ENCODE data around the gene RIMKLA. TPM values are rescaled to one million over a fixed set of nuclear protein-coding genes. Genes with fewer than 3 reads are reported as not detected.

RIMKLA gene
- total and polyA plus RNA-seq, 4 donors, result 0.71 to 8.9 (median 1.4) TPM

GRCh38 chr1:42348498-42348897, 32.1 kb upstream of the RIMKLA start:
- Histone ChIP-seq H3K27ac (ENCODE audit: low read depth in 1 of 2, low read length in 1 of 2) (no peak overlapping the region), H3K27me3 (ENCODE audit: control insufficient read depth in 3 of 3, insufficient read depth in 3 of 3, low read length in 2 of 3) (no peaks in the 10 kb centered on the region), H3K9me3 (ENCODE audit: control insufficient read depth in 4 of 4, insufficient read depth in 3 of 4, low read length in 3 of 4) (no peaks in the 10 kb centered on the region), H3K4me1 (ENCODE audit: control insufficient read depth in 5 of 5, insufficient read depth in 5 of 5, low read length in 5 of 5) (peaks cover 0 to 4% (median 0%) of the 10 kb centered on the region in 5 donors), H3K36me3 (ENCODE audit: control insufficient read depth in 4 of 4, insufficient read depth in 4 of 4, low read length in 4 of 4) (no peaks in the 10 kb centered on the region), H3K9ac (ENCODE audit: insufficient read depth in 1 of 2, low read length in 2 of 2) (no peak overlapping the region), H3K4me3 (no peak overlapping the region)
- no peak for ATAC-seq (ENCODE audit: insufficient read depth, low FRiP score)
- TF ChIP-seq CTCF (IDR thresholded peaks at IDR 0.05; ENCODE audit: control extremely low read depth, extremely low read depth), result no peak
- DNase-seq, result no peak

GRCh38 chr1:42350086-42350485, 30.5 kb upstream of the RIMKLA start:
- no peak overlapping the region for H3K4me3 ChIP-seq
- H3K27ac ChIP-seq (ENCODE audit: low read depth in 1 of 2, low read length in 1 of 2), result no peak overlapping the region
- no peak overlapping the region for H3K9ac ChIP-seq (ENCODE audit: insufficient read depth in 1 of 2, low read length in 2 of 2)
- 14 to 58% methylated on average over 1 of the region's 1 CpG for WGBS, 2 donors
- no peak for TF ChIP-seq CTCF (IDR thresholded peaks at IDR 0.05; ENCODE audit: control extremely low read depth, extremely low read depth)
- DNase-seq (peak in 1 of 3 donors; percentile 32), ATAC-seq (ENCODE audit: insufficient read depth, low FRiP score) (no peak)
- no peaks in the 10 kb centered on the region for H3K27me3 ChIP-seq (ENCODE audit: control insufficient read depth in 3 of 3, insufficient read depth in 3 of 3, low read length in 2 of 3)
- no peaks in the 10 kb centered on the region for H3K9me3 ChIP-seq (ENCODE audit: control insufficient read depth in 4 of 4, insufficient read depth in 3 of 4, low read length in 3 of 4)
- no peaks in the 10 kb centered on the region for H3K36me3 ChIP-seq (ENCODE audit: control insufficient read depth in 4 of 4, insufficient read depth in 4 of 4, low read length in 4 of 4)
- H3K4me1 ChIP-seq (ENCODE audit: control insufficient read depth in 5 of 5, insufficient read depth in 5 of 5, low read length in 5 of 5), result peaks cover 0 to 4% (median 0%) of the 10 kb centered on the region in 5 donors

- WGBS, 2 donors, result 92 to 93% methylated on average over 3 of the region's 3 CpGs
Measured at GRCh38 chr1:42358791-42359190, 21.8 kb upstream of the RIMKLA start.

More at GRCh38 chr1:42358791-42359190, 21.8 kb upstream of the RIMKLA start:
- Histone ChIP-seq H3K36me3 (ENCODE audit: control insufficient read depth in 4 of 4, insufficient read depth in 4 of 4, low read length in 4 of 4) (no peaks in the 10 kb centered on the region), H3K9ac (ENCODE audit: insufficient read depth in 1 of 2, low read length in 2 of 2) (no peak overlapping the region), H3K27ac (ENCODE audit: low read depth in 1 of 2, low read length in 1 of 2) (no peak overlapping the region), H3K4me1 (ENCODE audit: control insufficient read depth in 5 of 5, insufficient read depth in 5 of 5, low read length in 5 of 5) (no peaks in the 10 kb centered on the region), H3K9me3 (ENCODE audit: control insufficient read depth in 4 of 4, insufficient read depth in 3 of 4, low read length in 3 of 4) (no peaks in the 10 kb centered on the region), H3K27me3 (ENCODE audit: control insufficient read depth in 3 of 3, insufficient read depth in 3 of 3, low read length in 2 of 3) (no peaks in the 10 kb centered on the region), H3K4me3 (no peak overlapping the region)
- TF ChIP-seq CTCF (IDR thresholded peaks at IDR 0.05; ENCODE audit: control extremely low read depth, extremely low read depth), result no peak
- ATAC-seq (ENCODE audit: insufficient read depth, low FRiP score) (no peak), DNase-seq (no peak)

All from lung (tissue), 12 donors.